ENCODE measurements around the gene TMEM40.

The TMEM40 gene

DNA sequence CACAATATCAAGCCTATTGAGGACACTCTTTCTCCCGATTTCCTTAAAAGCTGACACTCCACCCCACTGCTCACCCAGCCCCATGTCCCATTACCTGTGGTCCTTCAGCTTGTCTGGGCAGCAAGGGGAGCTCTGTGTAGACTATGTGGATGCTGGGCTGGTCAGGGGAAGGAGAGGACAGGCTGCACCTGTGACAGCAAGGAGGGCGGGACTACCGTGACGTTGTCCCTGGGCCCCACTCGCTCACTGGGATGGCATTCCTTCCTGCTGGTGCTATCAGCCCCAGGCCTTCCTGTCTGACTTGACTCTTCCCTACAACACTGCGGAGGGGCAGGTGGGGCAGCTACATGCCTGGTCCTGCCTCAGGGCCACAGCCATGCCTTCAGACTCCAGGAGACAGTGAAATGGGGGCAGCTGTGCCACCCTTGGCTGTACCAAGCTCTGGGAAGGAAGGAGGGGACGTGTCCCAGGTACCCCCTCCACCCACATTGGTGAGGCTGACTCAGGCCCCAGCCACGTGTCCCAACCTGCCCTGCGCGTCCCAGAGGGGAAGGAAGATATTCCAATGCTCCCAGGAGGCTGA, at the start of gene TMEM40 (continued):
- TF ChIP-seq, protein P1, sequence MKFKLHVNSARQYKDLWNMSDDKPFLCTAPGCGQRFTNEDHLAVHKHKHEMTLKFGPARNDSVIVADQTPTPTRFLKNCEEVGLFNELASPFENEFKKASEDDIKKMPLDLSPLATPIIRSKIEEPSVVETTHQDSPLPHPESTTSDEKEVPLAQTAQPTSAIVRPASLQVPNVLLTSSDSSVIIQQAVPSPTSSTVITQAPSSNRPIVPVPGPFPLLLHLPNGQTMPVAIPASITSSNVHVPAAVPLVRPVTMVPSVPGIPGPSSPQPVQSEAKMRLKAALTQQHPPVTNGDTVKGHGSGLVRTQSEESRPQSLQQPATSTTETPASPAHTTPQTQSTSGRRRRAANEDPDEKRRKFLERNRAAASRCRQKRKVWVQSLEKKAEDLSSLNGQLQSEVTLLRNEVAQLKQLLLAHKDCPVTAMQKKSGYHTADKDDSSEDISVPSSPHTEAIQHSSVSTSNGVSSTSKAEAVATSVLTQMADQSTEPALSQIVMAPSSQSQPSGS (tag by site-specific recombination; IDR thresholded peaks at IDR 0.05; ENCODE audit: low read depth), result no peak
- no peak for TF ChIP-seq KLF8 (tag by site-specific recombination; IDR thresholded peaks at IDR 0.05)
- no peak for TF ChIP-seq ZNF423 (tag by site-specific recombination; IDR thresholded peaks at IDR 0.05)
- TF ChIP-seq ZBTB8A (tag by site-specific recombination; IDR thresholded peaks at IDR 0.05), result no peak
- TF ChIP-seq ZFHX2 (tag by site-specific recombination; conservative IDR thresholded peaks at IDR 0.05), result peak; percentile 43; the same call in 1 of the 2 replicates
- no peak for TF ChIP-seq ZNF16 (tag by site-specific recombination; IDR thresholded peaks at IDR 0.05; ENCODE audit: low read depth)
- TF ChIP-seq, protein P2, sequence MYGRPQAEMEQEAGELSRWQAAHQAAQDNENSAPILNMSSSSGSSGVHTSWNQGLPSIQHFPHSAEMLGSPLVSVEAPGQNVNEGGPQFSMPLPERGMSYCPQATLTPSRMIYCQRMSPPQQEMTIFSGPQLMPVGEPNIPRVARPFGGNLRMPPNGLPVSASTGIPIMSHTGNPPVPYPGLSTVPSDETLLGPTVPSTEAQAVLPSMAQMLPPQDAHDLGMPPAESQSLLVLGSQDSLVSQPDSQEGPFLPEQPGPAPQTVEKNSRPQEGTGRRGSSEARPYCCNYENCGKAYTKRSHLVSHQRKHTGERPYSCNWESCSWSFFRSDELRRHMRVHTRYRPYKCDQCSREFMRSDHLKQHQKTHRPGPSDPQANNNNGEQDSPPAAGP (tag by site-specific recombination; IDR thresholded peaks at IDR 0.05), result peak; percentile 84
- TF ChIP-seq ZBTB1 (tag by site-specific recombination; IDR thresholded peaks at IDR 0.05), result no peak
- TF ChIP-seq KLF10 (tag by site-specific recombination; IDR thresholded peaks at IDR 0.05), result no peak
- no peak for TF ChIP-seq ZNF558 (tag by site-specific recombination; IDR thresholded peaks at IDR 0.05)
- TF ChIP-seq ZNF426 (tag by site-specific recombination; IDR thresholded peaks at IDR 0.05), result no peak
- TF ChIP-seq OVOL3 (tag by site-specific recombination; IDR thresholded peaks at IDR 0.05), result no peak
- TF ChIP-seq SP2 (tag by site-specific recombination; IDR thresholded peaks at IDR 0.05), result no peak
- no peak for TF ChIP-seq GLI4 (tag by site-specific recombination; IDR thresholded peaks at IDR 0.05)
- no peak for TF ChIP-seq ZNF341 (tag by site-specific recombination; IDR thresholded peaks at IDR 0.05; ENCODE audit: low read depth)
- no peak for TF ChIP-seq HOXD13 (CRISPR knock-in tag; IDR thresholded peaks at IDR 0.05; ENCODE audit: borderline replicate concordance)
- TF ChIP-seq EGR2 (tag by site-specific recombination; IDR thresholded peaks at IDR 0.05; ENCODE audit: low read depth), result no peak
- TF ChIP-seq, protein P3, sequence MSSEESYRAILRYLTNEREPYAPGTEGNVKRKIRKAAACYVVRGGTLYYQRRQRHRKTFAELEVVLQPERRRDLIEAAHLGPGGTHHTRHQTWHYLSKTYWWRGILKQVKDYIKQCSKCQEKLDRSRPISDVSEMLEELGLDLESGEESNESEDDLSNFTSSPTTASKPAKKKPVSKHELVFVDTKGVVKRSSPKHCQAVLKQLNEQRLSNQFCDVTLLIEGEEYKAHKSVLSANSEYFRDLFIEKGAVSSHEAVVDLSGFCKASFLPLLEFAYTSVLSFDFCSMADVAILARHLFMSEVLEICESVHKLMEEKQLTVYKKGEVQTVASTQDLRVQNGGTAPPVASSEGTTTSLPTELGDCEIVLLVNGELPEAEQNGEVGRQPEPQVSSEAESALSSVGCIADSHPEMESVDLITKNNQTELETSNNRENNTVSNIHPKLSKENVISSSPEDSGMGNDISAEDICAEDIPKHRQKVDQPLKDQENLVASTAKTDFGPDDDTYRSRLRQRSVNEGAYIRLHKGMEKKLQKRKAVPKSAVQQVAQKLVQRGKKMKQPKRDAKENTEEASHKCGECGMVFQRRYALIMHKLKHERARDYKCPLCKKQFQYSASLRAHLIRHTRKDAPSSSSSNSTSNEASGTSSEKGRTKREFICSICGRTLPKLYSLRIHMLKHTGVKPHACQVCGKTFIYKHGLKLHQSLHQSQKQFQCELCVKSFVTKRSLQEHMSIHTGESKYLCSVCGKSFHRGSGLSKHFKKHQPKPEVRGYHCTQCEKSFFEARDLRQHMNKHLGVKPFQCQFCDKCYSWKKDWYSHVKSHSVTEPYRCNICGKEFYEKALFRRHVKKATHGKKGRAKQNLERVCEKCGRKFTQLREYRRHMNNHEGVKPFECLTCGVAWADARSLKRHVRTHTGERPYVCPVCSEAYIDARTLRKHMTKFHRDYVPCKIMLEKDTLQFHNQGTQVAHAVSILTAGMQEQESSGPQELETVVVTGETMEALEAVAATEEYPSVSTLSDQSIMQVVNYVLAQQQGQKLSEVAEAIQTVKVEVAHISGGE (tag by site-specific recombination; conservative IDR thresholded peaks at IDR 0.05; ENCODE audit: low read depth), result no peak
- TF ChIP-seq, protein P4, sequence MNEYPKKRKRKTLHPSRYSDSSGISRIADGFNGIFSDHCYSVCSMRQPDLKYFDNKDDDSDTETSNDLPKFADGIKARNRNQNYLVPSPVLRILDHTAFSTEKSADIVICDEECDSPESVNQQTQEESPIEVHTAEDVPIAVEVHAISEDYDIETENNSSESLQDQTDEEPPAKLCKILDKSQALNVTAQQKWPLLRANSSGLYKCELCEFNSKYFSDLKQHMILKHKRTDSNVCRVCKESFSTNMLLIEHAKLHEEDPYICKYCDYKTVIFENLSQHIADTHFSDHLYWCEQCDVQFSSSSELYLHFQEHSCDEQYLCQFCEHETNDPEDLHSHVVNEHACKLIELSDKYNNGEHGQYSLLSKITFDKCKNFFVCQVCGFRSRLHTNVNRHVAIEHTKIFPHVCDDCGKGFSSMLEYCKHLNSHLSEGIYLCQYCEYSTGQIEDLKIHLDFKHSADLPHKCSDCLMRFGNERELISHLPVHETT (tag by site-specific recombination; IDR thresholded peaks at IDR 0.05), result no peak
- TF ChIP-seq, protein P5, sequence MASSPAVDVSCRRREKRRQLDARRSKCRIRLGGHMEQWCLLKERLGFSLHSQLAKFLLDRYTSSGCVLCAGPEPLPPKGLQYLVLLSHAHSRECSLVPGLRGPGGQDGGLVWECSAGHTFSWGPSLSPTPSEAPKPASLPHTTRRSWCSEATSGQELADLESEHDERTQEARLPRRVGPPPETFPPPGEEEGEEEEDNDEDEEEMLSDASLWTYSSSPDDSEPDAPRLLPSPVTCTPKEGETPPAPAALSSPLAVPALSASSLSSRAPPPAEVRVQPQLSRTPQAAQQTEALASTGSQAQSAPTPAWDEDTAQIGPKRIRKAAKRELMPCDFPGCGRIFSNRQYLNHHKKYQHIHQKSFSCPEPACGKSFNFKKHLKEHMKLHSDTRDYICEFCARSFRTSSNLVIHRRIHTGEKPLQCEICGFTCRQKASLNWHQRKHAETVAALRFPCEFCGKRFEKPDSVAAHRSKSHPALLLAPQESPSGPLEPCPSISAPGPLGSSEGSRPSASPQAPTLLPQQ (tag by site-specific recombination; IDR thresholded peaks at IDR 0.05), result peak; percentile 49; the same call in 1 of the 2 replicates
- no peak for TF ChIP-seq ZNF660 (tag by site-specific recombination; IDR thresholded peaks at IDR 0.05)
- TF ChIP-seq, protein P6, sequence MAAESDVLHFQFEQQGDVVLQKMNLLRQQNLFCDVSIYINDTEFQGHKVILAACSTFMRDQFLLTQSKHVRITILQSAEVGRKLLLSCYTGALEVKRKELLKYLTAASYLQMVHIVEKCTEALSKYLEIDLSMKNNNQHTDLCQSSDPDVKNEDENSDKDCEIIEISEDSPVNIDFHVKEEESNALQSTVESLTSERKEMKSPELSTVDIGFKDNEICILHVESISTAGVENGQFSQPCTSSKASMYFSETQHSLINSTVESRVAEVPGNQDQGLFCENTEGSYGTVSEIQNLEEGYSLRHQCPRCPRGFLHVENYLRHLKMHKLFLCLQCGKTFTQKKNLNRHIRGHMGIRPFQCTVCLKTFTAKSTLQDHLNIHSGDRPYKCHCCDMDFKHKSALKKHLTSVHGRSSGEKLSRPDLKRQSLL (tag by site-specific recombination; IDR thresholded peaks at IDR 0.05), result no peak
- TF ChIP-seq ZIC2 (tag by site-specific recombination; IDR thresholded peaks at IDR 0.05), result no peak
- no peak for TF ChIP-seq ZNF121 (tag by site-specific recombination; IDR thresholded peaks at IDR 0.05)
- TF ChIP-seq KLF9 (tag by site-specific recombination; IDR thresholded peaks at IDR 0.05; ENCODE audit: low read depth), result no peak

Measured in HEK293 (cell line).